ENCODE measurements around the gene NEURL4. TPM values are rescaled to one million over a fixed set of nuclear protein-coding genes. Genes with fewer than 3 reads are reported as not detected.
"Not testable (repeated sequence)": the region's sequence is repeated elsewhere in the genome, so short reads cannot be mapped to it uniquely, and the experiment has no call there.

Gene NEURL4
- total RNA-seq (2014; rRNA removed; shearing (Covaris generic)): 18.7 and 19.7 TPM in 2 replicates

- DNase-seq: no peak
- H3K4me3 ChIP-seq: peak within 1 kb of the TSS; percentile 69
Measured at GRCh38 chr17:7328840-7329373, at the start of gene NEURL4. NEURL4 (minus strand) TSS chr17:7329335; CDS start chr17:7329312, 23 bp downstream.

GRCh38 chr17:7374353-7374752, 45.2 kb upstream of the NEURL4 start:
- no peak for DNase-seq
- Histone ChIP-seq H3K27me3 (no peaks in the 10 kb centered on the region), H3K4me1 (no peaks in the 10 kb centered on the region), H3K27ac (no peak overlapping the region), H3K36me3 (no peaks in the 10 kb centered on the region), H3K4me3 (no peak overlapping the region), H3K9me3 (replicated peaks) (0 out of 2 replicates have a peak, but pooled peaks cover 3% of the 10 kb centered on the region)

More at GRCh38 chr17:7328840-7329373, at the start of gene NEURL4:
- no peaks in the 10 kb centered on the region for H3K9me3 ChIP-seq (replicated peaks)
- H3K36me3 ChIP-seq: no peaks in the 10 kb centered on the region
- H3K4me1 ChIP-seq: peaks cover 2% of the 10 kb centered on the region; the same call in 1 of the 2 replicates
- peak within 1 kb of the TSS; percentile 55 for H3K27ac ChIP-seq
- H3K27me3 ChIP-seq: no peaks in the 10 kb centered on the region

- Histone ChIP-seq H3K9me3 (replicated peaks) (no peaks in the 10 kb centered on the region), H3K4me3 (no peak overlapping the region), H3K27ac (no peak overlapping the region), H3K4me1 (no peaks in the 10 kb centered on the region), H3K27me3 (no peaks in the 10 kb centered on the region), H3K36me3 (no peaks in the 10 kb centered on the region)
- DNase-seq: no peak
Measured at GRCh38 chr17:7370853-7371252, 41.7 kb upstream of the NEURL4 start.

GRCh38 chr17:7369825-7370224, 40.7 kb upstream of the NEURL4 start:
- Histone ChIP-seq H3K9me3 (replicated peaks) (no peaks in the 10 kb centered on the region), H3K4me3 (no peak overlapping the region), H3K4me1 (no peaks in the 10 kb centered on the region), H3K27me3 (no peaks in the 10 kb centered on the region), H3K27ac (no peak overlapping the region), H3K36me3 (no peaks in the 10 kb centered on the region)
- DNase-seq: no peak

- not testable (repeated sequence) for H3K4me1 ChIP-seq, H3K27ac ChIP-seq
Measured at GRCh38 chr17:7368599-7368994, 39.5 kb upstream of the NEURL4 start.

GRCh38 chr17:7367918-7368598, 38.9 kb upstream of the NEURL4 start:
- no peaks in the 10 kb centered on the region for H3K27me3 ChIP-seq
- H3K9me3 ChIP-seq (replicated peaks): no peaks in the 10 kb centered on the region
- no peaks in the 10 kb centered on the region for H3K4me1 ChIP-seq
- no peak overlapping the region for H3K4me3 ChIP-seq
- no peaks in the 10 kb centered on the region for H3K36me3 ChIP-seq
- no peak for DNase-seq
- H3K27ac ChIP-seq: no peak overlapping the region

More at GRCh38 chr17:7368599-7368994, 39.5 kb upstream of the NEURL4 start:
- H3K27me3 ChIP-seq; DNase-seq; H3K9me3 ChIP-seq (replicated peaks); H3K36me3 ChIP-seq; H3K4me3 ChIP-seq: not testable (repeated sequence)

GRCh38 chr17:7367083-7367482, 37.9 kb upstream of the NEURL4 start:
- Histone ChIP-seq H3K4me3 (no peak overlapping the region), H3K9me3 (replicated peaks) (no peaks in the 10 kb centered on the region), H3K27ac (no peak overlapping the region), H3K4me1 (no peaks in the 10 kb centered on the region), H3K36me3 (no peaks in the 10 kb centered on the region), H3K27me3 (no peaks in the 10 kb centered on the region)
- DNase-seq: no peak

GRCh38 chr17:7365963-7366362, 36.8 kb upstream of the NEURL4 start:
- H3K4me3 ChIP-seq, H3K27me3 ChIP-seq, DNase-seq: not testable (repeated sequence)

GRCh38 chr17:7363311-7363710, 34.2 kb upstream of the NEURL4 start:
- no peaks in the 10 kb centered on the region for H3K4me1 ChIP-seq
- no peaks in the 10 kb centered on the region for H3K36me3 ChIP-seq
- H3K27me3 ChIP-seq: no peaks in the 10 kb centered on the region
- no peak overlapping the region for H3K27ac ChIP-seq
- no peak for DNase-seq
- no peaks in the 10 kb centered on the region for H3K9me3 ChIP-seq (replicated peaks)
- no peak overlapping the region for H3K4me3 ChIP-seq

More at GRCh38 chr17:7365963-7366362, 36.8 kb upstream of the NEURL4 start:
- not testable (repeated sequence) for H3K9me3 ChIP-seq (replicated peaks); H3K27ac ChIP-seq; H3K4me1 ChIP-seq; H3K36me3 ChIP-seq

GRCh38 chr17:7361906-7362305, 32.8 kb upstream of the NEURL4 start:
- no peak overlapping the region for H3K4me3 ChIP-seq
- no peaks in the 10 kb centered on the region for H3K4me1 ChIP-seq
- H3K36me3 ChIP-seq: no peaks in the 10 kb centered on the region
- H3K9me3 ChIP-seq (replicated peaks): no peaks in the 10 kb centered on the region
- no peaks in the 10 kb centered on the region for H3K27me3 ChIP-seq
- DNase-seq: no peak
- no peak overlapping the region for H3K27ac ChIP-seq

- H3K9me3 ChIP-seq (replicated peaks): no peaks in the 10 kb centered on the region
- peaks cover 6% of the 10 kb centered on the region; the same call in 1 of the 2 replicates for H3K4me1 ChIP-seq
- no peak for DNase-seq
- H3K36me3 ChIP-seq: no peaks in the 10 kb centered on the region
- H3K27ac ChIP-seq: no peak overlapping the region
- H3K27me3 ChIP-seq: no peaks in the 10 kb centered on the region
- no peak overlapping the region for H3K4me3 ChIP-seq
Measured at GRCh38 chr17:7357381-7357780, 28.2 kb upstream of the NEURL4 start.

GRCh38 chr17:7356756-7357155, 27.6 kb upstream of the NEURL4 start:
- Histone ChIP-seq H3K4me3 (no peak overlapping the region), H3K27me3 (no peaks in the 10 kb centered on the region), H3K9me3 (replicated peaks) (no peaks in the 10 kb centered on the region), H3K4me1 (peaks cover 6% of the 10 kb centered on the region; the same call in 1 of the 2 replicates), H3K27ac (no peak overlapping the region), H3K36me3 (no peaks in the 10 kb centered on the region)
- no peak for DNase-seq

- H3K27ac ChIP-seq: no peak overlapping the region
- no peaks in the 10 kb centered on the region for H3K9me3 ChIP-seq (replicated peaks)
- DNase-seq: peak; percentile 73 to 79
- H3K4me1 ChIP-seq: peaks cover 6% of the 10 kb centered on the region; the same call in 1 of the 2 replicates
- H3K4me3 ChIP-seq: no peak overlapping the region
- H3K27me3 ChIP-seq: no peaks in the 10 kb centered on the region
- no peaks in the 10 kb centered on the region for H3K36me3 ChIP-seq
Measured at GRCh38 chr17:7356072-7356549, 27.0 kb upstream of the NEURL4 start.

GRCh38 chr17:7355573-7355972, 26.4 kb upstream of the NEURL4 start:
- Histone ChIP-seq H3K9me3 (replicated peaks) (no peaks in the 10 kb centered on the region), H3K4me1 (peaks cover 6% of the 10 kb centered on the region; the same call in 1 of the 2 replicates)

GRCh38 chr17:7355053-7355452, 25.9 kb upstream of the NEURL4 start, which contains the start of gene TMEM95:
TMEM95 (plus strand) TSS chr17:7355156; CDS start chr17:7355205, 49 bp downstream.
- no peak for DNase-seq
- H3K36me3 ChIP-seq: no peaks in the 10 kb centered on the region
- H3K27ac ChIP-seq: no peak within 1 kb of the TSS
- peaks cover 6% of the 10 kb centered on the region; the same call in 1 of the 2 replicates for H3K4me1 ChIP-seq
- no peak within 1 kb of the TSS for H3K4me3 ChIP-seq
- H3K27me3 ChIP-seq: no peaks in the 10 kb centered on the region
- H3K9me3 ChIP-seq (replicated peaks): no peaks in the 10 kb centered on the region

More at GRCh38 chr17:7355573-7355972, 26.4 kb upstream of the NEURL4 start:
- Histone ChIP-seq H3K36me3 (no peaks in the 10 kb centered on the region), H3K27me3 (no peaks in the 10 kb centered on the region), H3K27ac (no peak overlapping the region), H3K4me3 (no peak overlapping the region)
- DNase-seq: no peak

Measured in SJCRH30 (cell line).